Liver (tissue), 9 donors: ENCODE data around the gene PDZD8. TPM values are rescaled to one million over a fixed set of nuclear protein-coding genes. Genes with fewer than 3 reads are reported as not detected.

Experiments
- DNase-seq: peaks from one replicate; pipeline ENCODE4 v3.0.0-alpha.2; 2017; ENCODE audit warnings: low spot score
- H3K27ac ChIP-seq, 2 donors: one replicate each; pipeline ENCODE4 v1.7.0; 2013; ENCODE audit warnings: inconsistent platforms in 2 of 2, low read length in 2 of 2, control low read depth in 1 of 2, low read depth in 1 of 2, mild to moderate bottlenecking in 1 of 2
- H3K27me3 ChIP-seq, 4 donors: one replicate each; pipeline versions ENCODE4 v1.6.1 to v1.7.0; 2013; ENCODE audit warnings: low read length in 3 of 4, inconsistent platforms in 1 of 4, mild to moderate bottlenecking in 1 of 4, moderate library complexity in 1 of 4; ENCODE audit not compliant: control insufficient read depth in 4 of 4, insufficient read depth in 4 of 4
- H3K36me3 ChIP-seq, 4 donors: one replicate each; pipeline versions ENCODE4 v1.6.1 to v1.7.0; 2013; ENCODE audit warnings: low read length in 3 of 4, mild to moderate bottlenecking in 3 of 4, low read depth in 1 of 4, moderate library complexity in 1 of 4; ENCODE audit not compliant: control insufficient read depth in 4 of 4, insufficient read depth in 3 of 4
- H3K4me1 ChIP-seq, 4 donors: one replicate each; pipeline versions ENCODE4 v1.6.1 to v1.7.0; 2013; ENCODE audit warnings: low read length in 3 of 4, mild to moderate bottlenecking in 3 of 4, moderate library complexity in 1 of 4; ENCODE audit not compliant: control insufficient read depth in 4 of 4, insufficient read depth in 4 of 4
- H3K4me3 ChIP-seq, 3 donors: one replicate each; pipeline versions ENCODE4 v1.6.1 to v1.7.0; 2013; ENCODE audit warnings: low read length in 3 of 3, control low read depth in 1 of 3, low read depth in 1 of 3, mild to moderate bottlenecking in 1 of 3
- H3K9ac ChIP-seq, 2 donors: one replicate each; pipeline ENCODE4 v1.7.0; 2013; ENCODE audit warnings: low read length in 2 of 2, mild to moderate bottlenecking in 2 of 2, moderate library complexity in 2 of 2, control low read depth in 1 of 2, low read depth in 1 of 2
- H3K9me3 ChIP-seq, 4 donors: one replicate each; pipeline versions ENCODE4 v1.6.1 to v1.7.0; 2013; ENCODE audit warnings: low read length in 3 of 4; ENCODE audit not compliant: control insufficient read depth in 4 of 4
- EGR1 ChIP-seq, 2 donors: IDR thresholded peaks; 2 replicates each; pipeline ENCODE4 v1.6.1; 2016 to 2018; ENCODE audit warnings: antibody characterized with exemption in 2 of 2, low read depth in 2 of 2
- FOXA1 ChIP-seq: IDR thresholded peaks from 2 replicates; pipeline ENCODE4 v1.6.1; 2016; ENCODE audit warnings: antibody characterized with exemption
- FOXA2 ChIP-seq: IDR thresholded peaks from 2 replicates; pipeline ENCODE4 v1.6.1; 2016; ENCODE audit warnings: antibody characterized with exemption
- GABPA ChIP-seq, 2 donors: IDR thresholded peaks in 1 of 2; conservative IDR thresholded peaks in 1 of 2; 2 replicates each; pipeline ENCODE4 v1.6.1; 2016; ENCODE audit warnings: antibody characterized with exemption in 2 of 2, mild to moderate bottlenecking in 1 of 2, moderate library complexity in 1 of 2
- HNF4A ChIP-seq, 2 donors: conservative IDR thresholded peaks; 2 replicates each; pipeline ENCODE4 v1.6.1; 2016; ENCODE audit warnings: antibody characterized with exemption in 2 of 2, mild to moderate bottlenecking in 2 of 2
- HNF4G ChIP-seq: IDR thresholded peaks from 2 replicates; pipeline ENCODE4 v1.6.1; 2016; ENCODE audit warnings: antibody characterized with exemption
- JUND ChIP-seq, 2 donors: IDR thresholded peaks; 2 replicates each; pipeline ENCODE4 v1.6.1; 2016; ENCODE audit warnings: antibody characterized with exemption in 2 of 2
- RAD21 ChIP-seq, 2 donors: IDR thresholded peaks; 2 replicates each; pipeline ENCODE4 v1.6.1; 2016; ENCODE audit warnings: antibody characterized with exemption in 2 of 2, mild to moderate bottlenecking in 2 of 2
- RXRA ChIP-seq, 2 donors: IDR thresholded peaks; 2 replicates each; pipeline ENCODE4 v1.6.1; 2017 to 2018; ENCODE audit warnings: antibody characterized with exemption in 2 of 2, mild to moderate bottlenecking in 1 of 2
- TAF1 ChIP-seq: conservative IDR thresholded peaks from 2 replicates; pipeline ENCODE4 v1.6.1; 2016; ENCODE audit warnings: antibody characterized with exemption, mild to moderate bottlenecking
- WGBS: extraction: QIAGEN DNeasy Blood & Tissue Kit; methylation state at CpG from one replicate; pipeline ENCODE4 v1.1.7; 2013; 5-methylcytosine and 5-hydroxymethylcytosine counted together
- polyA plus RNA-seq, 2 donors: library from polyadenylated mRNA; stranded (reverse) in 1 of 2; unstranded in 1 of 2; fragments of 200-250 nt in 1 of 2; fragments of >200 nt in 1 of 2; fragmentation: Nextera tagmentation in 1 of 2; extraction: Ambion mirVana in 1 of 2; gene quantifications; one replicate each; pipeline versions ENCODE4 v1.2.1 to v1.2.3, GENCODE V29; 2013 to 2015
- total RNA-seq, 2 donors: library from RNA; depleted of rRNA; stranded (reverse); fragments of >200 nt; gene quantifications; one replicate each; pipeline ENCODE4 v1.2.3, GENCODE V29; 2014
- TF ChIP-seq, protein P1 (sequence below): IDR thresholded peaks from 2 replicates; pipeline ENCODE4 v1.6.1; 2016; ENCODE audit warnings: antibody characterized with exemption
- TF ChIP-seq, protein P2 (sequence below): fragments of 150-350 bp; IDR thresholded peaks from 2 replicates; pipeline ENCODE4 v1.5.1; 2017; ENCODE audit warnings: improper control_type of control experiment, low read depth, low read length; ENCODE audit not compliant: missing input control
- TF ChIP-seq, protein P3 (sequence below): IDR thresholded peaks from 2 replicates; pipeline ENCODE4 v1.6.1; 2016; ENCODE audit warnings: antibody characterized with exemption
- TF ChIP-seq, protein P4 (sequence below): IDR thresholded peaks from 2 replicates; pipeline ENCODE4 v1.6.1; 2016; ENCODE audit warnings: antibody characterized with exemption
- donor health status: healthy.
- donor health status: healthy.
- donor health status: healthy.
- donor health status: healthy.
- donor health status: healthy.

PDZD8 gene
- total and polyA plus RNA-seq, 4 donors, result 9.3 to 38.9 (median 15.1) TPM

- no peaks in the 10 kb centered on the region for H3K9me3 ChIP-seq
- WGBS, result 73% methylated on average over 3 of the region's 3 CpGs
- H3K4me1 ChIP-seq, result peaks cover 7 to 27% (median 16%) of the 10 kb centered on the region in 4 donors
- no peak overlapping the region for H3K27ac ChIP-seq
- peak overlapping the region in 1 of 2 donors; percentile 33 for H3K9ac ChIP-seq
- no peak overlapping the region for H3K4me3 ChIP-seq
- H3K36me3 ChIP-seq, result no peaks in the 10 kb centered on the region
- no peaks in the 10 kb centered on the region for H3K27me3 ChIP-seq
- TF ChIP-seq EGR1 (IDR thresholded peaks at IDR 0.05; ENCODE audit: low read depth in 2 of 2) (no peak), FOXA2 (no peak), RXRA (IDR thresholded peaks at IDR 0.05) (no peak), TAF1 (no peak), RAD21 (IDR thresholded peaks at IDR 0.05) (no peak), GABPA (IDR thresholded peaks at IDR 0.05 in 1 of 2, conservative IDR thresholded peaks at IDR 0.05 in 1 of 2) (no peak), HNF4A (conservative IDR thresholded peaks at IDR 0.05) (no peak), HNF4G (no peak), JUND (IDR thresholded peaks at IDR 0.05) (no peak)
- TF ChIP-seq, protein P1, sequence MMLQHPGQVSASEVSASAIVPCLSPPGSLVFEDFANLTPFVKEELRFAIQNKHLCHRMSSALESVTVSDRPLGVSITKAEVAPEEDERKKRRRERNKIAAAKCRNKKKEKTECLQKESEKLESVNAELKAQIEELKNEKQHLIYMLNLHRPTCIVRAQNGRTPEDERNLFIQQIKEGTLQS, result no peak
- TF ChIP-seq, protein P2, sequence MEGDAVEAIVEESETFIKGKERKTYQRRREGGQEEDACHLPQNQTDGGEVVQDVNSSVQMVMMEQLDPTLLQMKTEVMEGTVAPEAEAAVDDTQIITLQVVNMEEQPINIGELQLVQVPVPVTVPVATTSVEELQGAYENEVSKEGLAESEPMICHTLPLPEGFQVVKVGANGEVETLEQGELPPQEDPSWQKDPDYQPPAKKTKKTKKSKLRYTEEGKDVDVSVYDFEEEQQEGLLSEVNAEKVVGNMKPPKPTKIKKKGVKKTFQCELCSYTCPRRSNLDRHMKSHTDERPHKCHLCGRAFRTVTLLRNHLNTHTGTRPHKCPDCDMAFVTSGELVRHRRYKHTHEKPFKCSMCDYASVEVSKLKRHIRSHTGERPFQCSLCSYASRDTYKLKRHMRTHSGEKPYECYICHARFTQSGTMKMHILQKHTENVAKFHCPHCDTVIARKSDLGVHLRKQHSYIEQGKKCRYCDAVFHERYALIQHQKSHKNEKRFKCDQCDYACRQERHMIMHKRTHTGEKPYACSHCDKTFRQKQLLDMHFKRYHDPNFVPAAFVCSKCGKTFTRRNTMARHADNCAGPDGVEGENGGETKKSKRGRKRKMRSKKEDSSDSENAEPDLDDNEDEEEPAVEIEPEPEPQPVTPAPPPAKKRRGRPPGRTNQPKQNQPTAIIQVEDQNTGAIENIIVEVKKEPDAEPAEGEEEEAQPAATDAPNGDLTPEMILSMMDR, result no peak
- no peak for DNase-seq
These were observed 20.2 kb downstream of the PDZD8 start for GRCh38 chr10:117355072-117355471.

- WGBS, result 83% methylated on average over 2 of the region's 2 CpGs
- no peak for TF ChIP-seq JUND (IDR thresholded peaks at IDR 0.05)
- no peak for TF ChIP-seq GABPA (IDR thresholded peaks at IDR 0.05 in 1 of 2, conservative IDR thresholded peaks at IDR 0.05 in 1 of 2)
- no peak for TF ChIP-seq RAD21 (IDR thresholded peaks at IDR 0.05)
- TF ChIP-seq, protein P1, result no peak
- no peak for TF ChIP-seq EGR1 (IDR thresholded peaks at IDR 0.05; ENCODE audit: low read depth in 2 of 2)
- Histone ChIP-seq H3K27ac (no peak overlapping the region), H3K36me3 (no peaks in the 10 kb centered on the region), H3K9me3 (no peaks in the 10 kb centered on the region), H3K4me1 (peaks cover 6 to 24% (median 15%) of the 10 kb centered on the region in 4 donors), H3K9ac (no peak overlapping the region), H3K27me3 (no peaks in the 10 kb centered on the region), H3K4me3 (no peak overlapping the region)
- DNase-seq, result no peak
These were observed 21.6 kb downstream of the PDZD8 start for GRCh38 chr10:117353684-117354083.

GRCh38 chr10:117352724-117353123, 22.5 kb downstream of the PDZD8 start:
- WGBS, result 85% methylated on average over 2 of the region's 2 CpGs
- TF ChIP-seq FOXA1 (no peak), HNF4A (conservative IDR thresholded peaks at IDR 0.05) (no peak), FOXA2 (no peak), TAF1 (no peak), EGR1 (IDR thresholded peaks at IDR 0.05; ENCODE audit: low read depth in 2 of 2) (no peak), RAD21 (IDR thresholded peaks at IDR 0.05) (no peak)
- TF ChIP-seq, protein P3, sequence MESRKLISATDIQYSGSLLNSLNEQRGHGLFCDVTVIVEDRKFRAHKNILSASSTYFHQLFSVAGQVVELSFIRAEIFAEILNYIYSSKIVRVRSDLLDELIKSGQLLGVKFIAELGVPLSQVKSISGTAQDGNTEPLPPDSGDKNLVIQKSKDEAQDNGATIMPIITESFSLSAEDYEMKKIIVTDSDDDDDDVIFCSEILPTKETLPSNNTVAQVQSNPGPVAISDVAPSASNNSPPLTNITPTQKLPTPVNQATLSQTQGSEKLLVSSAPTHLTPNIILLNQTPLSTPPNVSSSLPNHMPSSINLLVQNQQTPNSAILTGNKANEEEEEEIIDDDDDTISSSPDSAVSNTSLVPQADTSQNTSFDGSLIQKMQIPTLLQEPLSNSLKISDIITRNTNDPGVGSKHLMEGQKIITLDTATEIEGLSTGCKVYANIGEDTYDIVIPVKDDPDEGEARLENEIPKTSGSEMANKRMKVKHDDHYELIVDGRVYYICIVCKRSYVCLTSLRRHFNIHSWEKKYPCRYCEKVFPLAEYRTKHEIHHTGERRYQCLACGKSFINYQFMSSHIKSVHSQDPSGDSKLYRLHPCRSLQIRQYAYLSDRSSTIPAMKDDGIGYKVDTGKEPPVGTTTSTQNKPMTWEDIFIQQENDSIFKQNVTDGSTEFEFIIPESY, result no peak
- TF ChIP-seq, protein P1, result no peak
- TF ChIP-seq, protein P2, result no peak
- TF ChIP-seq, protein P4, sequence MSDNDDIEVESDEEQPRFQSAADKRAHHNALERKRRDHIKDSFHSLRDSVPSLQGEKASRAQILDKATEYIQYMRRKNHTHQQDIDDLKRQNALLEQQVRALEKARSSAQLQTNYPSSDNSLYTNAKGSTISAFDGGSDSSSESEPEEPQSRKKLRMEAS, result no peak
- no peaks in the 10 kb centered on the region for H3K9me3 ChIP-seq
- H3K4me3 ChIP-seq, result no peak overlapping the region
- DNase-seq, result no peak
- no peaks in the 10 kb centered on the region for H3K27me3 ChIP-seq
- no peak overlapping the region for H3K27ac ChIP-seq
- H3K36me3 ChIP-seq, result no peaks in the 10 kb centered on the region
- H3K9ac ChIP-seq, result no peak overlapping the region
- peaks cover 0 to 24% (median 11%) of the 10 kb centered on the region in 4 donors for H3K4me1 ChIP-seq
